ENCODE data around the gene RNF26. TPM values are rescaled to one million over a fixed set of nuclear protein-coding genes. Genes with fewer than 3 reads are reported as not detected.

The RNF26 gene
- total RNA-seq, 2 donors from 2014 or later, result 8.2 to 10.3 TPM

DNA sequence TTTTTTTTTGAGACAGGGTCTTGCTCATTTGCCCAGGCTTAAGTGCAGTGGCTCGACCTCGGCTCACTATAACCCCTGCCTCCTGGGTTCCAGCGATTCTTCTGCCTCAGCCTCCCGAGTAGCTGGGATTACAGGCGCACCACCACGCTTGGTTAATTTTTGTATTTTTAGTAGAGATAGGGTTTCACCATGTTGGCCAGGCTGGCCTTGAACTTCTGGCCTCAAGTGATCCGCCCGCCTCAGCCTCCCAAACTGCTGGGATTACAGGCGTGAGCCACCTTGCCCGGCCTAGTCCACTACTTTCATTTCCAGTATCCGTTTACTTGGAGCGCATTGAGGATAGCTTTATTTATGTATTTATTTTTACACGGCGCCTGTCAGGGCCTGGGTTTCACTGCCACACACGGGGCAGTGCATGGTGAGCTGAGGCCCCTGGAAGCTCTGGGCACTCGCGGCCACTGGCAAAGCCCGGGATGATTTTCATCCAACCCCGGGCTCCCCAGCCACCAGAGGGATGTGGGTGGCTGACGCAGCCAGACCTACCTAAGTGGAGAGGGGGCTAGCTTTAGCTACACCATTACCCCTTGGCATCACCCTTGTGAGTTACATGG, 11.3 kb upstream of the RNF26 start:
- H3K4me1 ChIP-seq, result peaks cover 0 to 46% of the 10 kb centered on the region in 2 donors
- DNase-seq (ENCODE audit: low spot score), result no peak
- H3K27me3 ChIP-seq, result no peaks in the 10 kb centered on the region
- H3K36me3 ChIP-seq, result no peaks in the 10 kb centered on the region
- H3K27ac ChIP-seq, result peak overlapping the region in 1 of 2 donors; percentile 99
- H3K9me3 ChIP-seq, result no peaks in the 10 kb centered on the region
- H3K4me3 ChIP-seq, result no peak overlapping the region
- TF ChIP-seq, protein P1, sequence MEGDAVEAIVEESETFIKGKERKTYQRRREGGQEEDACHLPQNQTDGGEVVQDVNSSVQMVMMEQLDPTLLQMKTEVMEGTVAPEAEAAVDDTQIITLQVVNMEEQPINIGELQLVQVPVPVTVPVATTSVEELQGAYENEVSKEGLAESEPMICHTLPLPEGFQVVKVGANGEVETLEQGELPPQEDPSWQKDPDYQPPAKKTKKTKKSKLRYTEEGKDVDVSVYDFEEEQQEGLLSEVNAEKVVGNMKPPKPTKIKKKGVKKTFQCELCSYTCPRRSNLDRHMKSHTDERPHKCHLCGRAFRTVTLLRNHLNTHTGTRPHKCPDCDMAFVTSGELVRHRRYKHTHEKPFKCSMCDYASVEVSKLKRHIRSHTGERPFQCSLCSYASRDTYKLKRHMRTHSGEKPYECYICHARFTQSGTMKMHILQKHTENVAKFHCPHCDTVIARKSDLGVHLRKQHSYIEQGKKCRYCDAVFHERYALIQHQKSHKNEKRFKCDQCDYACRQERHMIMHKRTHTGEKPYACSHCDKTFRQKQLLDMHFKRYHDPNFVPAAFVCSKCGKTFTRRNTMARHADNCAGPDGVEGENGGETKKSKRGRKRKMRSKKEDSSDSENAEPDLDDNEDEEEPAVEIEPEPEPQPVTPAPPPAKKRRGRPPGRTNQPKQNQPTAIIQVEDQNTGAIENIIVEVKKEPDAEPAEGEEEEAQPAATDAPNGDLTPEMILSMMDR (IDR thresholded peaks at IDR 0.05), result no peak

GRCh38 chr11:119323532-119324033, 10.7 kb upstream of the RNF26 start:
- no peak overlapping the region for H3K27ac ChIP-seq
- TF ChIP-seq, protein P1 (IDR thresholded peaks at IDR 0.05), result peak; percentile 68 to 85
- H3K36me3 ChIP-seq, result no peaks in the 10 kb centered on the region
- no peaks in the 10 kb centered on the region for H3K27me3 ChIP-seq
- peaks cover 0 to 40% of the 10 kb centered on the region in 2 donors for H3K4me1 ChIP-seq
- H3K4me3 ChIP-seq, result no peak overlapping the region
- no peaks in the 10 kb centered on the region for H3K9me3 ChIP-seq
- peak; percentile 82 for DNase-seq (ENCODE audit: low spot score)

GRCh38 chr11:119324189-119324588, 10.1 kb upstream of the RNF26 start:
- TF ChIP-seq, protein P1 (IDR thresholded peaks at IDR 0.05), result no peak
- H3K27me3 ChIP-seq, result no peaks in the 10 kb centered on the region
- DNase-seq (ENCODE audit: low spot score), result no peak
- no peaks in the 10 kb centered on the region for H3K36me3 ChIP-seq
- H3K4me3 ChIP-seq, result no peak overlapping the region
- no peak overlapping the region for H3K27ac ChIP-seq
- peaks cover 0 to 34% of the 10 kb centered on the region in 2 donors for H3K4me1 ChIP-seq
- no peaks in the 10 kb centered on the region for H3K9me3 ChIP-seq

GRCh38 chr11:119329320-119329719, 5.0 kb upstream of the RNF26 start:
- H3K4me1 ChIP-seq, result no peaks in the 10 kb centered on the region
- no peak overlapping the region for H3K27ac ChIP-seq
- H3K36me3 ChIP-seq, result no peaks in the 10 kb centered on the region
- no peaks in the 10 kb centered on the region for H3K27me3 ChIP-seq
- H3K9me3 ChIP-seq, result no peaks in the 10 kb centered on the region
- no peak for DNase-seq (ENCODE audit: low spot score)
- H3K4me3 ChIP-seq, result no peak overlapping the region
- TF ChIP-seq, protein P1 (IDR thresholded peaks at IDR 0.05), result no peak

DNA sequence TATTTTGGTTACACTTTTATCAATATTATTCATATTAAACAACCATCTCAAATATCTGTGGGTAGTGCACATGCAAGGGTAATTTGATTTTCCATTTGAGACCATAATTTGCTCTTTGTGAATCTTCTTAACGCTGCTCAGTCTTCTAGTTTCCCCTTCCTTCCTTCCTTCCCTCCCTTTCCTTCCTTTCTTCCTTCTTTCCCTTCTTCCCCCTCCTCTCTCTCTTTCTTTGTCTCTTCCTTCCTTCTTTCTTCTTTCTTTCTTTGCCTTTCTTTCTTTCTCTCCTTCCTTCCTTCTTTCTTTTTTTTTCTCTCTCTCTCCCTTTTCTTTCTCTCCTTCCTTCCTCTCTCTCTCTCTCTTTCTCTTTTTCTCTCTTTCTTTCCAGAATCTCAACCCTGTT, 4.1 kb upstream of the RNF26 start:
- Histone ChIP-seq H3K9me3 (no peaks in the 10 kb centered on the region), H3K27ac (no peak overlapping the region), H3K4me1 (peaks cover 0 to 7% of the 10 kb centered on the region in 2 donors), H3K27me3 (no peaks in the 10 kb centered on the region), H3K4me3 (no peak overlapping the region), H3K36me3 (no peaks in the 10 kb centered on the region)
- no peak for DNase-seq (ENCODE audit: low spot score)
- TF ChIP-seq, protein P1 (IDR thresholded peaks at IDR 0.05), result no peak
